ENCODE results near the gene RALGAPA2. TPM values are rescaled to one million over a fixed set of nuclear protein-coding genes. Genes with fewer than 3 reads are reported as not detected.
A peak's percentile ranks its signal among the peaks of the same experiment; 100 is the strongest.

Gene RALGAPA2
- total and polyA plus RNA-seq, 2 experiments from 2014 or later = 13.1 to 43.4 TPM

- Mint-ChIP-seq H3K4me3 (0 out of 3 replicates have a peak overlapping the region, but pooled peaks have one; percentile 4), H3K27ac (no peak overlapping the region), H3K9me3 (no peaks in the 10 kb centered on the region), H3K27me3 (ENCODE audit: insufficient read depth, low read depth, poor library complexity) (peaks cover under 1% of the 10 kb centered on the region), H3K4me1 (peaks cover 64% of the 10 kb centered on the region), H3K36me3 (ENCODE audit: low read depth) (no peaks in the 10 kb centered on the region)
- H3K4me2 ChIP-seq = 0 out of 2 replicates have a peak overlapping the region, but pooled peaks have one; percentile 64
- peak; percentile 11; the same call in 1 of the 3 replicates for ATAC-seq
- peaks cover 32% of the 10 kb centered on the region for H3K4me1 ChIP-seq (ENCODE audit: insufficient read depth)
- no peaks in the 10 kb centered on the region for H3K36me3 ChIP-seq (ENCODE audit: insufficient read depth)
- DNase-seq (ENCODE audit: low spot score) = no peak
- no peak overlapping the region for H3K27ac ChIP-seq (ENCODE audit: low read depth)
- no peaks in the 10 kb centered on the region for H3K79me2 ChIP-seq (replicated peaks; ENCODE audit: insufficient read depth)
- no peaks in the 10 kb centered on the region for H3K9me2 ChIP-seq (ENCODE audit: insufficient read depth)
- no peak overlapping the region for H2AFZ ChIP-seq
- H4K20me1 ChIP-seq (replicated peaks; ENCODE audit: insufficient read depth) = no peaks in the 10 kb centered on the region
- no peak overlapping the region for H3K4me3 ChIP-seq
- no peaks in the 10 kb centered on the region; the same call in 1 of the 2 replicates for H3F3A ChIP-seq (replicated peaks; ENCODE audit: low read depth)
- TF ChIP-seq, protein P1, sequence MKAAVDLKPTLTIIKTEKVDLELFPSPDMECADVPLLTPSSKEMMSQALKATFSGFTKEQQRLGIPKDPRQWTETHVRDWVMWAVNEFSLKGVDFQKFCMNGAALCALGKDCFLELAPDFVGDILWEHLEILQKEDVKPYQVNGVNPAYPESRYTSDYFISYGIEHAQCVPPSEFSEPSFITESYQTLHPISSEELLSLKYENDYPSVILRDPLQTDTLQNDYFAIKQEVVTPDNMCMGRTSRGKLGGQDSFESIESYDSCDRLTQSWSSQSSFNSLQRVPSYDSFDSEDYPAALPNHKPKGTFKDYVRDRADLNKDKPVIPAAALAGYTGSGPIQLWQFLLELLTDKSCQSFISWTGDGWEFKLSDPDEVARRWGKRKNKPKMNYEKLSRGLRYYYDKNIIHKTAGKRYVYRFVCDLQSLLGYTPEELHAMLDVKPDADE (IDR thresholded peaks at IDR 0.05) = no peak
- H3K27me3 ChIP-seq (ENCODE audit: insufficient read depth) = no peaks in the 10 kb centered on the region
Measured at GRCh38 chr20:20411402-20411801, 301.0 kb downstream of the RALGAPA2 start.

DNA sequence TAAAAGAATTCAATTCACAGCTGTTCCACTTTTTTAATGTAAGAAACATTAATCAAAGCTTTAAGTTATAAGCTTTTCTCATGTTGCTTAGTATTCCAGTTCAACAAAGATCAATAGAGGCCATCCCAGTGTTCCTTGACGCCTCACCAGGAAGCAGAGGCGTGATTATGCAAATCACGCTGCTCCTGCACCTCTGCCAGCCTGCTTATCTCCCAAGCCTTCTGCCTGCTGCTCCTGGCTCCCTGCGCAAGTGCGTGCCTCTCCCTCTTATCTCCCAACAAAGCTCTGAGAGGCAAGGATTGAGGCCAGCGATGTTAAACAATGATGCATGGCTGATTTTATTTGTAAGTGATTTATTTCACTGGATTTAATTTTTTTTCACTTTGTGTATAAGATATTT lies 301.8 kb downstream of the RALGAPA2 start:
- H3K4me3 ChIP-seq = no peak overlapping the region
- H4K20me1 ChIP-seq (replicated peaks; ENCODE audit: insufficient read depth) = no peaks in the 10 kb centered on the region
- H3F3A ChIP-seq (replicated peaks; ENCODE audit: low read depth) = no peaks in the 10 kb centered on the region; the same call in 1 of the 2 replicates
- Mint-ChIP-seq H3K4me3 (peak overlapping the region; percentile 45), H3K4me1 (peaks cover 64% of the 10 kb centered on the region), H3K27ac (no peak overlapping the region), H3K36me3 (ENCODE audit: low read depth) (no peaks in the 10 kb centered on the region), H3K9me3 (no peaks in the 10 kb centered on the region), H3K27me3 (ENCODE audit: insufficient read depth, low read depth, poor library complexity) (peaks cover 2% of the 10 kb centered on the region)
- ATAC-seq (peak; percentile 96), DNase-seq (ENCODE audit: low spot score) (peak; percentile 76)
- no peaks in the 10 kb centered on the region for H3K79me2 ChIP-seq (replicated peaks; ENCODE audit: insufficient read depth)
- H3K4me1 ChIP-seq (ENCODE audit: insufficient read depth) = peaks cover 32% of the 10 kb centered on the region
- H2AFZ ChIP-seq = no peak overlapping the region
- peak overlapping the region; percentile 64 for H3K4me2 ChIP-seq
- TF ChIP-seq STAT1 (IDR thresholded peaks at IDR 0.05; ENCODE audit: unreplicated experiment) = no peak
- TF ChIP-seq, protein P2, sequence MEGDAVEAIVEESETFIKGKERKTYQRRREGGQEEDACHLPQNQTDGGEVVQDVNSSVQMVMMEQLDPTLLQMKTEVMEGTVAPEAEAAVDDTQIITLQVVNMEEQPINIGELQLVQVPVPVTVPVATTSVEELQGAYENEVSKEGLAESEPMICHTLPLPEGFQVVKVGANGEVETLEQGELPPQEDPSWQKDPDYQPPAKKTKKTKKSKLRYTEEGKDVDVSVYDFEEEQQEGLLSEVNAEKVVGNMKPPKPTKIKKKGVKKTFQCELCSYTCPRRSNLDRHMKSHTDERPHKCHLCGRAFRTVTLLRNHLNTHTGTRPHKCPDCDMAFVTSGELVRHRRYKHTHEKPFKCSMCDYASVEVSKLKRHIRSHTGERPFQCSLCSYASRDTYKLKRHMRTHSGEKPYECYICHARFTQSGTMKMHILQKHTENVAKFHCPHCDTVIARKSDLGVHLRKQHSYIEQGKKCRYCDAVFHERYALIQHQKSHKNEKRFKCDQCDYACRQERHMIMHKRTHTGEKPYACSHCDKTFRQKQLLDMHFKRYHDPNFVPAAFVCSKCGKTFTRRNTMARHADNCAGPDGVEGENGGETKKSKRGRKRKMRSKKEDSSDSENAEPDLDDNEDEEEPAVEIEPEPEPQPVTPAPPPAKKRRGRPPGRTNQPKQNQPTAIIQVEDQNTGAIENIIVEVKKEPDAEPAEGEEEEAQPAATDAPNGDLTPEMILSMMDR (conservative IDR thresholded peaks at IDR 0.05; ENCODE audit: low read depth in 2 of 2) = no peak
- H3K36me3 ChIP-seq (ENCODE audit: insufficient read depth) = no peaks in the 10 kb centered on the region
- no peaks in the 10 kb centered on the region for H3K27me3 ChIP-seq (ENCODE audit: insufficient read depth)
- H3K27ac ChIP-seq (ENCODE audit: low read depth) = no peak overlapping the region
- H3K9me2 ChIP-seq (ENCODE audit: insufficient read depth) = no peaks in the 10 kb centered on the region

DNA sequence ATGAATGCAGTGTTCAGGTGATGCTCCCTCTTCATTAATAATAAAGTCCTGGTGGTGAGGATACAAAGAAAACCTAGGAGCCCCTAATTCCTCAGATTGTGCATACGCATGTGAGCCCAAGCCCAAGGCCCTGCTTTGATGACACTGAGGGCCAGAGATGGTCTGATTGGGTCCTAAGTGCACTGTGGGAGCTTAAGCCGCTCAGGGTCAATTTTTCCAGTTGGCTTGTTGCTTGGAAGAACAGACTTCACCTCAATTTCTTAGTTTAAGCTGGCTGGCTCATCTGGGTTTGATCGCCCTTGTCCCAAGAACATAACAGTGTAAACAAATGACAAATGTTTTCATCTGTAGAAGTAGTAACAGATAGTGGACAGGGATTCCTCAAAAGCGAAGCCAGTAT lies 303.1 kb downstream of the RALGAPA2 start:
- ATAC-seq = no peak
- Mint-ChIP-seq H3K4me3 (no peak overlapping the region), H3K27ac (no peak overlapping the region), H3K4me1 (peaks cover 63% of the 10 kb centered on the region), H3K27me3 (ENCODE audit: insufficient read depth, low read depth, poor library complexity) (peaks cover 2% of the 10 kb centered on the region), H3K36me3 (ENCODE audit: low read depth) (no peaks in the 10 kb centered on the region), H3K9me3 (no peaks in the 10 kb centered on the region)
- H3K4me3 ChIP-seq = no peak overlapping the region
- H3F3A ChIP-seq (replicated peaks; ENCODE audit: low read depth) = no peaks in the 10 kb centered on the region; the same call in 1 of the 2 replicates
- H4K20me1 ChIP-seq (replicated peaks; ENCODE audit: insufficient read depth) = no peaks in the 10 kb centered on the region
- H2AFZ ChIP-seq = no peak overlapping the region
- DNase-seq (ENCODE audit: low spot score) = no peak
- H3K36me3 ChIP-seq (ENCODE audit: insufficient read depth) = no peaks in the 10 kb centered on the region
- H3K27me3 ChIP-seq (ENCODE audit: insufficient read depth) = no peaks in the 10 kb centered on the region
- no peak for TF ChIP-seq CREB1 (CRISPR knock-in tag; IDR thresholded peaks at IDR 0.05; ENCODE audit: low read depth)
- TF ChIP-seq, protein P2 (conservative IDR thresholded peaks at IDR 0.05; ENCODE audit: low read depth in 2 of 2) = no peak
- no peak overlapping the region for H3K4me2 ChIP-seq
- H3K4me1 ChIP-seq (ENCODE audit: insufficient read depth) = peaks cover 32% of the 10 kb centered on the region
- H3K79me2 ChIP-seq (replicated peaks; ENCODE audit: insufficient read depth) = no peaks in the 10 kb centered on the region
- H3K27ac ChIP-seq (ENCODE audit: low read depth) = no peak overlapping the region
- H3K9me2 ChIP-seq (ENCODE audit: insufficient read depth) = no peaks in the 10 kb centered on the region
